DMS53 treated with DMSO at 0.1 percent for 48 hours (cell line): ENCODE data around the gene DEGS1.
A peak's percentile ranks its signal among the peaks of the same experiment; 100 is the strongest.

Experiments used
- DNase-seq: peaks from one replicate; lab custom pipeline; 2025; ENCODE audit not compliant: unreplicated experiment; lab: John Stamatoyannopoulos, UW

Gene DEGS1

GRCh38 chr1:224212618-224213061, 29.6 kb downstream of the DEGS1 start:
- peak; percentile 25 for DNase-seq

GRCh38 chr1:224213438-224214119, 30.5 kb downstream of the DEGS1 start:
- DNase-seq = no peak

GRCh38 chr1:224216382-224216781, 33.3 kb downstream of the DEGS1 start:
- DNase-seq = no peak

- DNase-seq = no peak
Observed at GRCh38 chr1:224217655-224218623, 34.9 kb downstream of the DEGS1 start.

GRCh38 chr1:224219011-224219611, 36.1 kb downstream of the DEGS1 start:
- DNase-seq = no peak

GRCh38 chr1:224219612-224220059, 36.6 kb downstream of the DEGS1 start:
- no peak for DNase-seq

GRCh38 chr1:224223819-224224714, 41.0 kb downstream of the DEGS1 start:
- peak; percentile 59 for DNase-seq

- DNase-seq = no peak
Observed at GRCh38 chr1:224226849-224227502, 43.9 kb downstream of the DEGS1 start.

- no peak for DNase-seq
Observed at GRCh38 chr1:224234017-224234416, 51.0 kb downstream of the DEGS1 start.

- DNase-seq = no peak
Observed at GRCh38 chr1:224235813-224236493, 52.9 kb downstream of the DEGS1 start.

GRCh38 chr1:224237119-224237881, 54.3 kb downstream of the DEGS1 start:
- no peak for DNase-seq

GRCh38 chr1:224238212-224238611, 55.2 kb downstream of the DEGS1 start:
- no peak for DNase-seq

GRCh38 chr1:224238756-224239155, 55.7 kb downstream of the DEGS1 start:
- DNase-seq = no peak
